Measurements from ENCODE around the gene SLC2A1.

GRCh38 chr1:42957229-42957879 lies 1.3 kb downstream of the SLC2A1 start:
- no peak for TF ChIP-seq EZH2 (IDR thresholded peaks at IDR 0.05)
- no peak for TF ChIP-seq POLR2AphosphoS5 (IDR thresholded peaks at IDR 0.05; ENCODE audit: borderline replicate concordance, low read depth, low read length)
